ENCODE results near the gene KLHL40.

Gene KLHL40

DNA sequence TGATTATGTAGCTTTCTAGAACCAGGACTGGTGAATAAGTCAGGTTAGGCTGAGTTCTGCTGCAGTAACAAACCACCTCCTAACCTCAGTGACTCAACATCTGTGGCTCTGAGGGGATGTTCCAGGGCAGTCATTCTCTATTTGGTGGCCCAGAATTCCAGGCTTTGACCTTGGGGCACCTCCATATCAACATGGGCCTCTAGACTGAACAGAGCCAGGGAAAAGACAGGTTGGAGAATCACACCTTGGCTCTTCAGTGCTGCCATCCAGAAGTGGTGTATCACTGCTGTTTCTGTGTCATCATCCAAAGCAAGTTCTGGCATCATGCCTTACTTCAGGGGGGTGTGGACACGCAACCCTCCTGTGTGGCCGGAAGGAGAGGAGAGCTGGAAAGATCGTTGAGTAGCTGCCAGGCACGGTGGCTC lies 16.5 kb upstream of the KLHL40 start:
- no peak overlapping the region for H3K4me3 ChIP-seq (replicated peaks in 1 of 2; ENCODE audit: low read depth in 2 of 2, low read length in 2 of 2)
- TF ChIP-seq, protein P1, sequence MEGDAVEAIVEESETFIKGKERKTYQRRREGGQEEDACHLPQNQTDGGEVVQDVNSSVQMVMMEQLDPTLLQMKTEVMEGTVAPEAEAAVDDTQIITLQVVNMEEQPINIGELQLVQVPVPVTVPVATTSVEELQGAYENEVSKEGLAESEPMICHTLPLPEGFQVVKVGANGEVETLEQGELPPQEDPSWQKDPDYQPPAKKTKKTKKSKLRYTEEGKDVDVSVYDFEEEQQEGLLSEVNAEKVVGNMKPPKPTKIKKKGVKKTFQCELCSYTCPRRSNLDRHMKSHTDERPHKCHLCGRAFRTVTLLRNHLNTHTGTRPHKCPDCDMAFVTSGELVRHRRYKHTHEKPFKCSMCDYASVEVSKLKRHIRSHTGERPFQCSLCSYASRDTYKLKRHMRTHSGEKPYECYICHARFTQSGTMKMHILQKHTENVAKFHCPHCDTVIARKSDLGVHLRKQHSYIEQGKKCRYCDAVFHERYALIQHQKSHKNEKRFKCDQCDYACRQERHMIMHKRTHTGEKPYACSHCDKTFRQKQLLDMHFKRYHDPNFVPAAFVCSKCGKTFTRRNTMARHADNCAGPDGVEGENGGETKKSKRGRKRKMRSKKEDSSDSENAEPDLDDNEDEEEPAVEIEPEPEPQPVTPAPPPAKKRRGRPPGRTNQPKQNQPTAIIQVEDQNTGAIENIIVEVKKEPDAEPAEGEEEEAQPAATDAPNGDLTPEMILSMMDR (IDR thresholded peaks at IDR 0.05; ENCODE audit: low read depth, low read length), result no peak
- peak; percentile 29 to 56 for DNase-seq (ENCODE audit: low read depth in 2 of 2)

DNA sequence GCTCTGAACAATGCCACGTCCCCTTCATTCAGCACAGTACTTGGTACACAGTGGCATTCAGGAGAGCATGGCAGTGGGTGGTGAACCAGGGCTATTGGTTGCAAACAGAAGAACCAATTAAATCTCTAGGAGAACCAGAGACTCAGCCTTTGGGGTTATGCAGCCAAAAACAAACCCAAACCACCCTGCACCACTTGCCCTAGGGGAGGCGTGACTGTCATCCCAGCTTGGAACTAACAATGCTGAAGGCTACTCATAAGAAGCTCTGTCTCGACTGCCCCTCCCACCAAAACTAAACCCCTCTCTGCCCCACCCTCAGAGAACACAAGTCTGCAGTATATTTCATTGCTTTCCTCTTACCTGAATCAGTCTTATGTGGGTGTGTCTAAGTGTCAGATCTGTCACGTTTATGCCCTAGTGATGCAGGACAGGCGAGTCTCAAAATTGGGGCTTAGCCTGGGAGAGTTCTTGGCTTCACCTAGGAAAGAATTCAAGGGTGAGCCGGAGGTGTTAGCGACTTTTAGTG lies 15.2 kb upstream of the KLHL40 start:
- DNase-seq (ENCODE audit: low read depth in 2 of 2), result no peak
- no peak overlapping the region for H3K4me3 ChIP-seq (replicated peaks in 1 of 2; ENCODE audit: low read depth in 2 of 2, low read length in 2 of 2)
- TF ChIP-seq, protein P1 (IDR thresholded peaks at IDR 0.05; ENCODE audit: low read depth, low read length), result no peak

DNA sequence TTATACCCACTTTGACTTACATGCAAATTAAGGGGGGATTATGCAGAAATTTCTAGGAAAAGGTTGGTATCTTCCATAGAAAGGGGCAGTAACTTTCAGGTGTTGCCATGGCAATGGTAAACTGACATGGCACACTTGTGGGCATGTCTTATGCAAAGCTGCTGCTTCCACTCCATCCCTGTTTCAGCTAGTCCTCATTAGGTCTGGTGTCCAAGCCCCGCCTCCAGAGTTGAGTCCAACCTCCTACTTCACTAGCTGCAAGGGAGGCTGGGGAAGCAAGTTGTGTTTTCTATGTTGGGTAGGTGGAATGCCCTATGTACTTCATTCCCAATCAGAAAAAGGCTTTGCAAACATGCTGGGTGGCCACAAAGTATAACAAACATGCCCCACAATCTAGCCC lies 14.7 kb upstream of the KLHL40 start:
- no peak overlapping the region for H3K4me3 ChIP-seq (replicated peaks in 1 of 2; ENCODE audit: low read depth in 2 of 2, low read length in 2 of 2)
- DNase-seq (ENCODE audit: low read depth in 2 of 2), result no peak
- TF ChIP-seq, protein P1 (IDR thresholded peaks at IDR 0.05; ENCODE audit: low read depth, low read length), result no peak

GRCh38 chr3:42672515-42672914 lies 12.8 kb upstream of the KLHL40 start:
- TF ChIP-seq, protein P1 (IDR thresholded peaks at IDR 0.05; ENCODE audit: low read depth, low read length), result no peak
- H3K4me3 ChIP-seq (replicated peaks in 1 of 2; ENCODE audit: low read depth in 2 of 2, low read length in 2 of 2), result no peak overlapping the region
- no peak for DNase-seq (ENCODE audit: low read depth in 2 of 2)

DNA sequence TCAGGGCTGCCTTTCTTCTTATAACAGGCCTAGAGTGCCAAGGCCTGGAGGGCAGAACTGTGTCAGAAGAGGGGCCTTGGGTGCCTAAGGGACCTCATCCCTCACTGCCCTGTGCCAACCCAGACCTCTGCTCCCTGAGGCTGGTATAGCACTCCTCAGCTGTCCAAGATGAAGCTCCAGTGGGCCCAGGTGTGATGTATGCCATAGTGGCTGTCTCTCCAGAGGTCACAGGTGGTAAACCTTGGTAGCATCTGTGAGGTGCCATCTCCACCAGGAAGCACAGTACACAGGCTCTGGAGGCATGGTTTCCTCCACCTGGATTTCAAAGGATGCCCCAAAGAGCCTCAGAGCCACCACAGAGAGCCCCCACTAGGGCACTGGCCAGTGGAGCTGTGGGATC lies 12.3 kb upstream of the KLHL40 start:
- H3K4me3 ChIP-seq (replicated peaks in 1 of 2; ENCODE audit: low read depth in 2 of 2, low read length in 2 of 2), result no peak overlapping the region
- TF ChIP-seq, protein P1 (IDR thresholded peaks at IDR 0.05; ENCODE audit: low read depth, low read length), result no peak
- DNase-seq (ENCODE audit: low read depth in 2 of 2), result no peak

GRCh38 chr3:42674146-42674545 lies 11.2 kb upstream of the KLHL40 start:
- TF ChIP-seq, protein P1 (IDR thresholded peaks at IDR 0.05; ENCODE audit: low read depth, low read length), result no peak
- no peak overlapping the region for H3K4me3 ChIP-seq (replicated peaks in 1 of 2; ENCODE audit: low read depth in 2 of 2, low read length in 2 of 2)
- no peak for DNase-seq (ENCODE audit: low read depth in 2 of 2)

DNA sequence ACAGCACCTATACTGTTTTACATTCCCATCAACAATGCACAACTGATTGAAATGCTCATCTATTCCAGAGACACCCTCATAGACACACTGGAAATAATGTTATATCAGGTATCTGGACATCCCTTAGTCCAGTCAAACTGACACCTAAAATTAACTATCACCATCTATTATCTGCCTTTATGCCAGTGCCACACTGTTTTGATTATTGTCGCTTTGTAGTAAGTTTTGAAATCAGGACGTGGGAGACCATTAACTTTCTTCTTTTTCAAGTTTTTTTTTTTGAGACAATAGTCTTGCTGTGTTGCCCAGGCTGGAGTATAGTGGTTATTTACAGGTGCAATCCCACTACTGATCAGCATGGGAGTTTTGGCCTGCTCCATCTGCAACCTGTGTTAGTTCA lies 9.4 kb upstream of the KLHL40 start:
- TF ChIP-seq, protein P1 (IDR thresholded peaks at IDR 0.05; ENCODE audit: low read depth, low read length), result no peak
- no peak overlapping the region for H3K4me3 ChIP-seq (replicated peaks in 1 of 2; ENCODE audit: low read depth in 2 of 2, low read length in 2 of 2)
- no peak for DNase-seq (ENCODE audit: low read depth in 2 of 2)

Measured in cardiac fibroblast (primary cell).